HG02610 (cell line): ENCODE data around the gene AGMO.

Source experiments
- ATAC-seq: cut with Tn5 transposase; IDR thresholded peaks from one replicate; pipeline ENCODE4 v1.9.1; 2021; ENCODE audit warnings: mild to moderate bottlenecking, moderate library complexity; ENCODE audit not compliant: unreplicated experiment

AGMO gene

GRCh38 chr7:15158141-15158810 lies 403.5 kb downstream of the AGMO start:
- no peak for ATAC-seq
